PFSK-1 (cell line): ENCODE data around the gene MYRFL.

ENCODE experiments used
- FOXP2 ChIP-seq: optimal IDR thresholded peaks from 2 replicates; pipeline ENCODE3; 2011; ENCODE audit warnings: borderline replicate concordance, control low read depth, inconsistent platforms; ENCODE audit not compliant: insufficient read depth; ENCODE audit errors: extremely low read length, extremely low read depth
- POLR2AphosphoS5 ChIP-seq: IDR thresholded peaks from 2 replicates; pipeline ENCODE4 v1.6.1; 2012; ENCODE audit warnings: low read depth, mild to moderate bottlenecking, control low read depth, low read length, moderate library complexity
- SIN3A ChIP-seq: IDR thresholded peaks from 2 replicates; pipeline ENCODE4 v1.6.1; 2012; ENCODE audit warnings: mild to moderate bottlenecking, low read length, moderate library complexity, borderline replicate concordance; ENCODE audit not compliant: insufficient read depth
- TAF1 ChIP-seq: IDR thresholded peaks from 2 replicates; pipeline ENCODE4 v1.6.1; 2012; ENCODE audit warnings: low read length, control low read depth, borderline replicate concordance; ENCODE audit not compliant: insufficient read depth
- TF ChIP-seq, protein P1 (sequence below), 2 experiments: IDR thresholded peaks; 2 replicates each; pipeline versions ENCODE4 v1.6.1 to v1.8.0; 2011 to 2012; ENCODE audit warnings: low read depth in 2 of 2, low read length in 2 of 2, control low read depth in 1 of 2, inconsistent platforms in 1 of 2, mild to moderate bottlenecking in 1 of 2, moderate library complexity in 1 of 2; ENCODE audit not compliant: insufficient read depth in 1 of 2

The MYRFL gene

DNA sequence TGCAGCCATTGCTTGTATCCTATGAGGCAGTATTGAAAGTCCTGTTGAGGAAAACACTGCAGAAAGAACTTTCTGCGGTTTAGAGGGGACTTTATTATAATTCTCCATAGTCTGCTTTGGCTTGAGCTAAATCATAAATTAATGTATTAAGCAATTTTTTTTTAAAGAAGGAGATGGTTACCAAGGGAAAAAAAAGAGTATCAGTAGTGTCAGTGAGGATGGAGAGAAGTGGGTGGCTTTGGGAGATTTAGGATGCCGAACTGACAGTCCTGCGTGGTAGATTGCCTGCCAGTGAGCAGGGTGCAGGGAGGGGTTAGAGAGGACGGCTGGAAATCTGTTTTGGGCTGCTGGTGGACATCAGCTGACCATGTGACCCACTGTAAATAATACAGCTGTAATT, 96.8 kb downstream of the MYRFL start:
- TF ChIP-seq FOXP2 (no peak), SIN3A (no peak), TAF1 (no peak), POLR2AphosphoS5 (no peak)
- TF ChIP-seq, protein P1, sequence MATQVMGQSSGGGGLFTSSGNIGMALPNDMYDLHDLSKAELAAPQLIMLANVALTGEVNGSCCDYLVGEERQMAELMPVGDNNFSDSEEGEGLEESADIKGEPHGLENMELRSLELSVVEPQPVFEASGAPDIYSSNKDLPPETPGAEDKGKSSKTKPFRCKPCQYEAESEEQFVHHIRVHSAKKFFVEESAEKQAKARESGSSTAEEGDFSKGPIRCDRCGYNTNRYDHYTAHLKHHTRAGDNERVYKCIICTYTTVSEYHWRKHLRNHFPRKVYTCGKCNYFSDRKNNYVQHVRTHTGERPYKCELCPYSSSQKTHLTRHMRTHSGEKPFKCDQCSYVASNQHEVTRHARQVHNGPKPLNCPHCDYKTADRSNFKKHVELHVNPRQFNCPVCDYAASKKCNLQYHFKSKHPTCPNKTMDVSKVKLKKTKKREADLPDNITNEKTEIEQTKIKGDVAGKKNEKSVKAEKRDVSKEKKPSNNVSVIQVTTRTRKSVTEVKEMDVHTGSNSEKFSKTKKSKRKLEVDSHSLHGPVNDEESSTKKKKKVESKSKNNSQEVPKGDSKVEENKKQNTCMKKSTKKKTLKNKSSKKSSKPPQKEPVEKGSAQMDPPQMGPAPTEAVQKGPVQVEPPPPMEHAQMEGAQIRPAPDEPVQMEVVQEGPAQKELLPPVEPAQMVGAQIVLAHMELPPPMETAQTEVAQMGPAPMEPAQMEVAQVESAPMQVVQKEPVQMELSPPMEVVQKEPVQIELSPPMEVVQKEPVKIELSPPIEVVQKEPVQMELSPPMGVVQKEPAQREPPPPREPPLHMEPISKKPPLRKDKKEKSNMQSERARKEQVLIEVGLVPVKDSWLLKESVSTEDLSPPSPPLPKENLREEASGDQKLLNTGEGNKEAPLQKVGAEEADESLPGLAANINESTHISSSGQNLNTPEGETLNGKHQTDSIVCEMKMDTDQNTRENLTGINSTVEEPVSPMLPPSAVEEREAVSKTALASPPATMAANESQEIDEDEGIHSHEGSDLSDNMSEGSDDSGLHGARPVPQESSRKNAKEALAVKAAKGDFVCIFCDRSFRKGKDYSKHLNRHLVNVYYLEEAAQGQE (IDR thresholded peaks at IDR 0.05; ENCODE audit: insufficient read depth in 1 of 2, low read depth in 2 of 2, low read length in 2 of 2) = no peak

GRCh38 chr12:69922999-69923398, 98.0 kb downstream of the MYRFL start:
- TF ChIP-seq SIN3A (no peak), TAF1 (no peak), POLR2AphosphoS5 (no peak), FOXP2 (no peak)
- TF ChIP-seq, protein P1 (IDR thresholded peaks at IDR 0.05; ENCODE audit: insufficient read depth in 1 of 2, low read depth in 2 of 2, low read length in 2 of 2) = no peak

GRCh38 chr12:69925291-69925690, 100.3 kb downstream of the MYRFL start:
- TF ChIP-seq TAF1 (no peak), SIN3A (no peak), POLR2AphosphoS5 (no peak), FOXP2 (no peak)
- TF ChIP-seq, protein P1 (IDR thresholded peaks at IDR 0.05; ENCODE audit: insufficient read depth in 1 of 2, low read depth in 2 of 2, low read length in 2 of 2) = no peak

- TF ChIP-seq FOXP2 (no peak), TAF1 (no peak), POLR2AphosphoS5 (no peak), SIN3A (no peak)
- TF ChIP-seq, protein P1 (IDR thresholded peaks at IDR 0.05; ENCODE audit: insufficient read depth in 1 of 2, low read depth in 2 of 2, low read length in 2 of 2) = no peak
Observed at GRCh38 chr12:69927164-69927563, 102.1 kb downstream of the MYRFL start.

DNA sequence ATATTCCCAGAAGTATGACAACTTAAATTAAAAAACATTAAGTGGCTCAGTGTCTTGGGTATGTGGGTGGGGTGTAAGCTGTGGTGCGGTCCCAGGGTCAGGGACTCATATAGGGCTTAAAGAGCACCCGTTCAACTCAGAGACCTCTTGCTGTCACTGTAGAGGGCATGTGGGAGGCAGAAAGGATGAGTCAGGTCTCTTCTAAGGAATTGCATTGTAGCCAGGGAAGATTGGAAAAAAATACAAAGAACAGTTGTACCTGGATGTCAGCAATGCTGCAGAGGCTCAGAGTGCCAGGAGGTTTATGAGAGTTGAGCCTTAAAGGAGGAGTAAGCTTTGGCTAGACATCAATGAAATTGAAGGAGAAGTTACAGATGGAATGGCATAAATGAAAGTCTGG, 104.1 kb downstream of the MYRFL start:
- no peak for TF ChIP-seq TAF1
- no peak for TF ChIP-seq FOXP2
- TF ChIP-seq, protein P1 (IDR thresholded peaks at IDR 0.05; ENCODE audit: insufficient read depth in 1 of 2, low read depth in 2 of 2, low read length in 2 of 2) = no peak
- no peak for TF ChIP-seq SIN3A
- no peak for TF ChIP-seq POLR2AphosphoS5
